GM19463 (cell line): ENCODE results near the gene GLE1.
"Not testable (repeated sequence)": the region's sequence is repeated elsewhere in the genome, so short reads cannot be mapped to it uniquely, and the experiment has no call there.

Experiments
- ATAC-seq: cut with Tn5 transposase; IDR thresholded peaks from one replicate; pipeline ENCODE4 v1.9.1; 2021; ENCODE audit warnings: mild to moderate bottlenecking, moderate library complexity; ENCODE audit not compliant: unreplicated experiment

Gene GLE1

GRCh38 chr9:128551657-128552152 lies 47.2 kb downstream of the GLE1 start:
- no peak for ATAC-seq

GRCh38 chr9:128552153-128552743 lies 47.7 kb downstream of the GLE1 start, which contains the start of gene SPTAN1:
Gene SPTAN1, plus strand, starts transcription at chr9:128552587. Its CDS starts 14,154 bp downstream, at chr9:128566741.
- ATAC-seq: peak; percentile 69

DNA sequence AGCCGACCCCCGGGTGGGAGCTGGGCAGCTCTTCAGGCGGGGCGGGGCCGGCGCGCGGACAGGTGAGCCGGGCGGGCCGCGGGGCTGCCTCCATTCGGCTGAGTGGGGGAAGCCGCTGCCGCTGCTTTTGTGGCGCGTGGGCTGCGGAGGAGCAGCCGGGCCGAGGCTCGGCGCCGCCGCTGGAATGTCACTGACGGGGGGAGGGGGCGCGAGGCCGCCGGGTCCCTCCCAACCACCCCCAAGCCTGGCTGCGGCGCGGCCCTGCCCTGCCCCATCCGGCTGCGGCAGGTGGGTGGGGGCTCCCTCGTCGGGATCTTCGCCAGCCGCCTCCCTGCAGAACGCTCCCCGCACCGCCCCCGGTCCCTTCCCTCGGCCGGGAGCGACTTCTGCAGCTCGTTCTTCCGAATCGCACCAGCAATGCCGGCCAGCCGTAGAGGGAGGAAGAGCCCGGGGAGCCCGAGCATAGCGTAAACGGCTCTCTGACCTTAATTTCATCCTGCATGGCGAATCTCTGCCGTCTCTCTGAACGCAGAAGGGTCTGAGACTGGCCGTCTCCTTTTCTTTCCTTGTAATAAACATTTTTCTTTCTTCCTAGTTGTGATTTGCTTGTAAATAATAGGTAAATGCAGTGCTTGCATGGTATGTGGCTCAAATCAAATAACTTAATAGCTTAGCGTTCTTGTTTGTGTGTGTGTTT lies 48.4 kb downstream of the GLE1 start:
- ATAC-seq: peak; percentile 28

GRCh38 chr9:128553728-128554127 lies 49.2 kb downstream of the GLE1 start:
- no peak for ATAC-seq

DNA sequence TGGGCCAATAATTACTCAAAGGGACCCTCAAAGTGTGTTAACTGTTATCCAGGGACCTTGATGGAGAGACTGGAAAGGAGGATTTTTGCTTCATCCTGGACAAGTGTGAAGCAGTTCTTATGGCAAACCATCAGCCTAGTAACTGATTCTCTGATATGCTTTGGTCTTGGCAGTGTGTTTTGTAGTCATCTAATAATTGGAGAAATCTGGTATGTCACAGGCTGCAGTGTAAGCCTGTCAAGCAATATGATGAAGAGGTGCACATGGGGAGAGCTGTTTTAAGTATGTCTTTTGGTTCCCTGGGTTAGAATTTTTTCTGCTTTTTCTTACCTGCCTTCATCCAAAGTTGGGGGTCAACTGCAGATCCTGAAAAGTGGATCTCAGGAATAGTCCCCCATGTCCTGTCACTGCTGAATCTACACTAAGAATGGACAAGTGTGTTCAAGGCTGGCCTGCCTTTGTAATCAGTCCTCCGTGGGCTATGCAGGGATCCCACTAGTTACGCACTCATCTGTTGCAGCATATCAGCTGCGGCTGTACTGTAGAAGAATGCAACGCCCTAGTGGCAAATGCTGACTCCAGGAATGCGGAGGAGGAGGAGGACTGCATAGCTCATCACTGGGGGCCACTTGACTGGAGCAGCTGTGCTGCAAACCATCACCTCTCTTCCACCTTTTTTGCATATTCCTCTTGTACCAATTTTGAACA lies 49.8 kb downstream of the GLE1 start:
- ATAC-seq: no peak

- ATAC-seq: no peak
These were observed 50.7 kb downstream of the GLE1 start for GRCh38 chr9:128555180-128555721.

- no peak for ATAC-seq
These were observed 51.8 kb downstream of the GLE1 start for GRCh38 chr9:128556276-128556675.

DNA sequence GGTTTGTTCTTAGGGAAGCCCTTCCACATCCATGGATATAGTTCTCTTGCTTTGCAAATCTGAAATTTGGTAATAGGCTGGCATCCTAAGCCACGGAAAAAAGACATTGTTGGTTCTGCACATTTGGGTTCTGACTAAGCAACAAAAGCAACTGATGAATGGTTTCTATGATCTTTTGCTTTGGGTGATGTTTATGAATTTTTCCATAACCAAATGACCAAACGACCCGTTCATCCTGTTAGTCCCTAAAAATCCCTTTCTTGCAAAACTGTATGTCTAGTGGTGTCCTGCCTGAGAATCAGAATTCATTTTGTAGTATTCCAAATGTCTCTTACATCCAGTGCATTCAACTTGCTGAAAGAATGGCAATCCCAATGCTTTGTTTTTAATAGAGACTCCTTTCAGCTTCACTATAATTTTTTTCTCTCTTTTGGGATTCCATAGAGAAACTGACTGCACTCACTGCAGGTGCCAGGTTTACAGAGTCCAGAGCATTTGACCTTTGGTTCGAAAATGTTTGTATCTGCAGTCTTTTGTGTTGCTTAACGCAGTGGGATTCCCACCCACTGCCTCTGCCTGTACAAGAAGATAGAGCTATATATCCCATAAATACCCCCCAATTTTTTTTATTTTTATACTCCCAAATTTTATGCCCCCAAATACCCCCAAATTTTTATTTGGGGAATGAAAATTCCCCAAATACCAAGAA lies 52.6 kb downstream of the GLE1 start:
- no peak for ATAC-seq

GRCh38 chr9:128558431-128559310 lies 54.2 kb downstream of the GLE1 start:
- ATAC-seq: peak; percentile 76

GRCh38 chr9:128565578-128565977 lies 61.1 kb downstream of the GLE1 start:
- no peak for ATAC-seq

GRCh38 chr9:128568470-128569078 lies 64.1 kb downstream of the GLE1 start:
- no peak for ATAC-seq

DNA sequence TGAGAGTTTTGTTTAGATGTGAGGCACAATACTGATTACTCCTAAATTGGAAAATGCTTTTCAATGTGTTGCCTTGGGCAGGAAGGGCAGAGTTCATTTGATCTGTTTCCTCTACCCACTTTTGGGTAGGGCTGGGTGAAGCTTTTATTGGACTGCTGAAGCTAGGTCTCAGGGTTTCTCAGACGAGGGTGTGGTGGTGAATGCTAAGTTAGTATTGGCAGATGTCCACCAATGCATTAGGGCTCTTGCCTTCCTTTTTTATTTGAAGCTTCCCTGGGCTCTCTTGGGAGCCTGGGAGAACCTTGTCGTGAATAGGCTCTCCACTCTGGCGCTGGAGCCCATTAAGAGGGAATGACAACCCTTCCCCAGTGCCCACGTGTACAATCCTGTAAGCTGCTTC lies 71.0 kb downstream of the GLE1 start:
- no peak for ATAC-seq

- no peak for ATAC-seq
These were observed 71.4 kb downstream of the GLE1 start for GRCh38 chr9:128575916-128576315.

GRCh38 chr9:128577206-128577605 lies 72.7 kb downstream of the GLE1 start:
- no peak for ATAC-seq

DNA sequence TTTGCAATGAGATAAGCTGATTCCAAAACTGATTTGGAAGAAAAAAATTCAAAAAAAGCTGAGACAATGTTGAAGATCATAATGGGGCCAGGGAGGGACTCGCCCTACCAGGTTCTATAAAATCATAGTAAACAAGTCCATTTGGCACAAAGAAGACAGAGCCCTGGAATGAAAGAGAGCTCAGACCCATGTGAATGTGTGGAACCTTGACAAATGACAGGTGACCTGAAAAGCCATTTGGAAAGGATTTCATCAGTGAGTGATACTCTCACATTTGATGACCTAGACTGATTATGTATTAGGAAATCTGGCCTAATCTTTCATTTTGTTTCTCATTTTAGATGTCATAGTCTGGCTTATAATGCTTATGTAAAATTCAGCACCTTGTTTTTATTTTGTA lies 74.7 kb downstream of the GLE1 start:
- no peak for ATAC-seq

DNA sequence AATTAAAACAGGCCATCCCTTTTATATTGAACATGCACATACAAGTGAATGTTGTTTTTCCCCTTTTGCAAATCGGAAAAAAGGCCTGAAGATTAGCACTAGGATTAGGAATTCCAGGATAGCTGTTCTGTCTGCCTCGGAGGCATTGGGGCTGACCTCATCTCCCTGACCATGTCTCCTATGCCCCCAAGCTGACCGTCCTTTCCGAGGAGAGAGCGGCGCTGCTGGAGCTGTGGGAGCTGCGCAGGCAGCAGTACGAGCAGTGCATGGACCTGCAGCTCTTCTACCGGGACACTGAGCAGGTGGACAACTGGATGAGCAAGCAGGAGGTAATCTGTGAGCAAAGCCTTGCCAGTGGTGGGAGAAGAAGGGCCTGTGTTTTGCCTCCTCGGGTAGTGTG lies 76.2 kb downstream of the GLE1 start:
- ATAC-seq: no peak

- not testable (repeated sequence) for ATAC-seq
These were observed 80.6 kb downstream of the GLE1 start for GRCh38 chr9:128585155-128585554.

DNA sequence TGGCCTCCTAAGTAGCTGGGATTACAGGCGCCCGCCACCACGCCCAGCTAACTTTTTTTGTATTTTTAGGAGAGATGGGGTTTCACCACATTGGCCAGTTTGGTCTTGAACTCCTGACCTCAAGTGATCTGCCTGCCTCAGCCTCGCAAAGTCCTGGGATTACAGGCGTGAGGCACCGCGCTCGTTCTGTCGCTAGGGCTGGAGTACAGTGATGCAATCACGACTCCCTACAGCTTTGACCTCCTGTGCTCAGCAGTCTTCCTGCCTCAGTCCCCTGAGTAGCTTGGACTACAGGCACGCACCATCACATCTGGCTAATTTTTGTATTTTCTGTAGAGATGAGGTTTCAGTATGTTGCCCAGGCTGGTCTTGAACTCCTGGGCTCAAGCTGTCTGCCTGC lies 82.4 kb downstream of the GLE1 start:
- not testable (repeated sequence) for ATAC-seq

GRCh38 chr9:128587453-128587852 lies 82.9 kb downstream of the GLE1 start:
- ATAC-seq: no peak
